Measurements from ENCODE around the gene CTDP1.
"Not testable (repeated sequence)": the region's sequence is repeated elsewhere in the genome, so short reads cannot be mapped to it uniquely, and the experiment has no call there.

CTDP1 gene

GRCh38 chr18:79702906-79703305, 23.3 kb downstream of the CTDP1 start:
- no peak for DNase-seq (ENCODE audit: low spot score)

- no peak for DNase-seq (ENCODE audit: low spot score)
Measured at GRCh38 chr18:79704631-79705030, 25.0 kb downstream of the CTDP1 start.

- DNase-seq (ENCODE audit: low spot score): no peak
Measured at GRCh38 chr18:79705272-79705671, 25.7 kb downstream of the CTDP1 start.

GRCh38 chr18:79706006-79706405, 26.4 kb downstream of the CTDP1 start:
- no peak for DNase-seq (ENCODE audit: low spot score)

GRCh38 chr18:79706658-79707057, 27.1 kb downstream of the CTDP1 start:
- no peak for DNase-seq (ENCODE audit: low spot score)

GRCh38 chr18:79707239-79707638, 27.6 kb downstream of the CTDP1 start:
- DNase-seq (ENCODE audit: low spot score): no peak

GRCh38 chr18:79707671-79708070, 28.1 kb downstream of the CTDP1 start:
- no peak for DNase-seq (ENCODE audit: low spot score)

GRCh38 chr18:79708412-79708811, 28.8 kb downstream of the CTDP1 start:
- DNase-seq (ENCODE audit: low spot score): no peak

- no peak for DNase-seq (ENCODE audit: low spot score)
Measured at GRCh38 chr18:79712206-79712857, 32.7 kb downstream of the CTDP1 start.

GRCh38 chr18:79713341-79713740, 33.7 kb downstream of the CTDP1 start:
- no peak for DNase-seq (ENCODE audit: low spot score)

GRCh38 chr18:79714531-79715240, 35.1 kb downstream of the CTDP1 start:
- no peak for DNase-seq (ENCODE audit: low spot score)

- DNase-seq (ENCODE audit: low spot score): no peak
Measured at GRCh38 chr18:79715280-79715679, 35.7 kb downstream of the CTDP1 start.

GRCh38 chr18:79717059-79717458, 37.5 kb downstream of the CTDP1 start:
- no peak for DNase-seq (ENCODE audit: low spot score)

GRCh38 chr18:79717555-79718074, 38.0 kb downstream of the CTDP1 start:
- DNase-seq (ENCODE audit: low spot score): no peak

GRCh38 chr18:79718126-79718525, 38.5 kb downstream of the CTDP1 start:
- no peak for DNase-seq (ENCODE audit: low spot score)

- DNase-seq (ENCODE audit: low spot score): no peak
Measured at GRCh38 chr18:79718878-79719477, 39.4 kb downstream of the CTDP1 start.

- not testable (repeated sequence) for DNase-seq (ENCODE audit: low spot score)
Measured at GRCh38 chr18:79719478-79720358, 40.1 kb downstream of the CTDP1 start.

GRCh38 chr18:79720359-79720733, 40.7 kb downstream of the CTDP1 start:
- no peak for DNase-seq (ENCODE audit: low spot score)

- DNase-seq (ENCODE audit: low spot score): no peak
Measured at GRCh38 chr18:79723036-79723435, 43.4 kb downstream of the CTDP1 start.

- no peak for DNase-seq (ENCODE audit: low spot score)
Measured at GRCh38 chr18:79723628-79724027, 44.0 kb downstream of the CTDP1 start.

GRCh38 chr18:79724299-79725080, 44.9 kb downstream of the CTDP1 start:
- DNase-seq (ENCODE audit: low spot score): no peak

All from iPS-NIHi11 (cell line).